NCI-H1105 (cell line): Measurements from ENCODE around the gene CUL9.
A peak's percentile ranks its signal among the peaks of the same experiment; 100 is the strongest.

Experiments used
- DNase-seq: peaks from one replicate; lab custom pipeline; 2025; lab: John Stamatoyannopoulos, UW

CUL9 gene

GRCh38 chr6:43173591-43174262, 8.3 kb upstream of the CUL9 start:
- no peak for DNase-seq

- peak; percentile 99 for DNase-seq
These were observed 7.5 kb upstream of the CUL9 start for GRCh38 chr6:43174263-43175112.

- DNase-seq: no peak
These were observed 6.1 kb upstream of the CUL9 start for GRCh38 chr6:43175676-43176422.

- DNase-seq: no peak
These were observed 5.6 kb upstream of the CUL9 start for GRCh38 chr6:43176423-43176786.

DNA sequence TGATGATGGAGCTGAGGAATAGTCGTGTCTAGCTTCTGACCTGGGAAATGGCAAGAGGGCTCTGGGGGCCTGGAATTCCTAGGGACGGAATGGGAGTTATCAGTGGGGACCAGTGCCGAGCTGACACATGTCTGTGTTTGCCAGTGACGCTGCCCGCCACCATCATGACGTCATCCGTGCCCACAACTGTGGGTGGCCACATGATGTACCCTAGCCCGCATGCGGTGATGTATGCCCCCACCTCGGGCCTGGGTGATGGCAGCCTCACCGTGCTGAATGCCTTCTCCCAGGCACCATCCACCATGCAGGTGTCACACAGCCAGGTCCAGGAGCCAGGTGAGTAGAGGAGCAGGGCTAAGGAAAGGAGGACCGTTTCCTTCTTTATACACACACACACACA, 3.8 kb upstream of the CUL9 start:
- no peak for DNase-seq

GRCh38 chr6:43178951-43179830, 2.8 kb upstream of the CUL9 start:
- no peak for DNase-seq

- no peak for DNase-seq
These were observed 1.9 kb upstream of the CUL9 start for GRCh38 chr6:43180058-43180457.

DNA sequence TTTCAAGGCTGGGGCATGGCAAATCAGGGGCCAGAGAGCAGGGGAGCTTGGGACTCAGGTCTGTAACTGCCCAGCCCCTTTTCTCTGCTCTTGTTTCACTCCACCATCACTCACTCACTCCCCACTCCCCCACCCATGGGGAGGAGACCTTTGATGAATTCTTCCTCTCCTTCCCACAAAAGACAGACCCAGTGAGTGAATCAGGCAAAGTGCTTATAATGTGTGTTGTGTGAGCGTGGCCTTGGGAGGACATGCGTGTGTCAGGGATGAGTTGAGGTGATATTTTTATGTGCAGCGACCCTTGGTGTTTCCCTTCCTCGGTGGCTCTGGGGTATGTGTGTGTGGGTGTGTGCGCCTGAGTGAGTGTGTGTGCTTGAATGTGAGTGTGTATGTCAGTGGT, 1.0 kb upstream of the CUL9 start:
- DNase-seq: no peak

DNA sequence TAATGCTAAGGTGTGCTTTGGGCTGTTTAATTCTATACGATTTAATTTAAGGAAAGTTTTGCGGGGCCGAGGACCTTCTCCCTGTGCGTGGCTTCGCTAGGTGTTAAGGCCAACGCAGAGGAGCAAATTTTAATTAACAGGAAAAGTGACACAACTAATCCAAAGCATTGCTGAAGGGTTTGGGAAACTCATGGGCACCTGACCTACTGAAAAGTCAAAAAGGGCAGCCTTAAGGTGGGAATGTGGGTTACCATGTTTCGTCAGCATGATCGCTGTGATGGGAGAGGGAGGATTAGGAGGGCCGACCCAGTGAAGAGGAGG, 415 bp upstream of the CUL9 start:
- no peak for DNase-seq

GRCh38 chr6:43183441-43183840, 1.4 kb downstream of the CUL9 start:
- no peak for DNase-seq

GRCh38 chr6:43184268-43184985, 2.4 kb downstream of the CUL9 start:
- no peak for DNase-seq

DNA sequence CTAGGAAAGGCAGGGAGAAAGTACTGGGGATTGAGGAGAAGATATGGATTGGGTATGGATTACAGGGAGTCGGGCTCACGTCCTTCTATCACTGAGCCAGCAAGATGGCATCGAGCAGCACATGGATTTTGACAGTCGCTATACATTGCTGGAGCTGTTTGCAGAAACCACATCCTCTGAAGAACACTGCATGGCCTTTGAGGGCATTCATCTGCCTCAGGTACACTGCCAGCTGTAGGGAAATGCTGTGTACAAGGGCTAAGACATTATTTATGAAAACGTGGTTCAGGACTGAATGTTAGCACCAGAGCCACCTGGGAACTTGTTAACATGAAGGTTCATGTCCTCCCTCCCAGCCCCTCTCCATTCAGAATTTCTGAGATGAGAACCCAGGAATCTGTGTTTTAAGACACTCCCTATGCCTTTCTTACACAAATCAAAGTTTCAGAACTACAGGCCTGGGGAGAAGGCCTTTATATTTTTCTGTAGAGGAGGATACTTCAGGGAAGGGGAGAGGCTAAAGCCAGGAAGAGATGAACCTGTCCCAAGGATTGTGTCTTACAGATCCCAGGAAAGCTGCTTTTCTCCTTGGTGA, 3.5 kb downstream of the CUL9 start:
- DNase-seq: no peak

DNA sequence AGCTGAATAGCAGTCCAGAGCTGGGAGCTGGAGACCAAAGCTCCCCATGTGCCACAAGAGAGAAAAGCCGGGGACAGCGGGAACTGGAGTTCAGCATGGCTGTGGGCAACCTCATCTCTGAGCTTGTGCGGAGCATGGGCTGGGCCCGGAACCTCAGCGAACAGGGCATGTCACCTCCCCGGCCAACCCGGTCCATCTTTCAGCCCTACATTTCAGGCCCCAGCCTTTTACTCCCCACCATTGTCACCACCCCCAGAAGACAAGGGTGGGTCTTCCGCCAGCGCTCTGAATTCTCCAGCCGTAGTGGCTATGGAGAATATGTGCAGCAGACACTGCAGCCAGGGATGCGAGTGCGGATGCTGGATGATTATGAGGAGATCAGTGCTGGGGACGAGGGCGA, 4.0 kb downstream of the CUL9 start:
- DNase-seq: no peak

DNA sequence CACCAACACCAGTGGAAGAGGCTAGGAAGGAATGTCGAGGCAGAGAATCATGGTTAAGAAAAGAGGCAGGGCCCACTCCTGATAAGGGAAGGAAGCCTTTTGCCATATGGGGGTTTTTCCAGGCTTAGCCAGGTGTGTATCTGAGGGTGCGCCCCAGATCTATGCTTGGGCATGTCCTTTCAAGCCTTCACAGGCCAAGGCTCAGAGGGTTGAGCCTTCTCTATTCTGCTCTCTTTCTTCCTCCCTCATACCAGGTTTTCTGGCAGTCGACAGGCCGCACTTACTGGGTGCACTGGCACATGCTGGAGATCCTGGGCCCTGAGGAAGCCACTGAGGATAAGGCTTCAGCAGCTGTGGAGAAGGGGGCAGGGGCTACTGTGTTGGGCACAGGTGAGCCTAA, 4.7 kb downstream of the CUL9 start:
- DNase-seq: no peak

- DNase-seq: no peak
These were observed 5.8 kb downstream of the CUL9 start for GRCh38 chr6:43187821-43188220.

DNA sequence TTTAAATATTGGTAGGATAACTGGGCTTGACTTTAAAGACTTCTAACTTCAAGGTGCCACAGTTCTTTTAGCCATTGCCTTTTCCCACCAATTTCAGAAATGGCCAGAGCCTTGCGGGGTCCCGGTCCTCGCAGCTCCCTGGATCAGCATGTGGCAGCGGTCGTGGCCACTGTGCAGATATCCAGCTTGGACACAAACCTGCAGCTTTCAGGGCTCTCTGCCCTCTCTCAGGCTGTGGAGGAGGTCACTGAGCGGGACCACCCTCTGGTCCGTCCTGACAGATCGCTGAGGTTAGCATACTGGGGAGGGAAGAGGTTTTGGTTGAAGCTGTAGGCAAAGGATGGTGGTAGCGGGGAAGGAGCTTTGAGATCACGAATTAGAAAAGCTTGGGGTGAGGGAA, 6.4 kb downstream of the CUL9 start:
- no peak for DNase-seq

DNA sequence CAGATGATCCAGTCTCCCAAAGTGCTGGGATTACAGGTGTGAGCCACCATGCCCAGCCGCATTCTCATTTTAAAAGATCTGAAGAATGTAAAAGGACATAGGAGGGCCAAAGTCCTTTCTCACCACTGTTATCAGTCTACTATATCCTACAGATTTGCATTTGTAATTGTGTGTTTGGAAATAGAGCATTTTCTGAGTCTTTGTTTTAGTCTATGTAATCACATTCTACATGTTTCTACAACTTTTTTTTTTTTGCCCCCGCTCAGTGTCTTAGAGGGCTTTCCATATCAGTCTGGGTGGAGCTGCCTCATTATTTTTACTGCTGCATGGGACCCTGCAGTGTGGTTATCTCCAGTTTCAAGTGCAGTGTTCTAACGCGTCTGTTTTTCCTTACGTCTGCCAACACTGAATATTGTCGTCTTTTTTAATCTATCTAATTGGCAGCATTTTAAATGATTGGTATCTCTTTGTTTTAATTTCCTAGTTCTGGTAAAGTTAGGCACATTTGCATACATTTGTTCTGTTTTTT, 7.8 kb downstream of the CUL9 start:
- DNase-seq: no peak

DNA sequence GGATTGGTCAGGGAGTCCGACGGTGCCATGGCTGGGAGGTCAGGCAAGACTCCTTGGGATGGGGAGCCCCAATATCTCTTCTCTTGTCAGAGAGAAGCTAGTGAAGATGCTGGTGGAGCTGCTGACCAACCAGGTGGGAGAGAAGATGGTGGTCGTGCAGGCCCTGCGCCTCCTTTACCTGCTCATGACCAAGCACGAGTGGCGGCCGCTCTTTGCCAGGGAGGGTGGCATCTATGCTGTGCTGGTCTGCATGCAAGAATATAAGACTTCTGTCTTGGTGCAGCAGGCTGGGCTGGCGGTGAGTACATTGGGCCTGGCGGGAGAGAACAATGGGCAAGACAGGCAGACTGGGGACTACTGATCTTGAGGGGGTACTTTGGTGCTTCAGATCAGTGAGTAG, 10.9 kb downstream of the CUL9 start:
- no peak for DNase-seq

DNA sequence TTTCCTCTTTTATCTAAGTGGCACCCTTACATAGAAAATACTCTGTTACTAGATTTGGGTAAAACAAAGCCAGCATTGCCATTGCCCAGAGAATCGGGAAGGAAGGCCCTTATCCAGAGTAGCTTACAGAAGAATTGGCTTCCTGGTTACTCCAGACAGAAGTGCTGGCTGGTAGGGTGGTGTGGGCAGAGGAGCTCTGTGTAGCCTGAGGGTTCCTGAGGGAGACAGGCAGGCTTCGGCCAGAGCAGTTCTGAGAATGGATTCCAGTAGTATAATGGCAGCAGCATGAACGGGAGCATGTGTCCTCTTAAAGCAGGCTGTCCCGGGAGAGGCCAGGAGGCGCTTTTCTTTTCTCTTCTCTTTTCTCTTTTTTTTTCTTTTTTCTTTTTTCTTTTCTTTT, 11.9 kb downstream of the CUL9 start:
- DNase-seq: no peak

GRCh38 chr6:43196337-43196736, 14.3 kb downstream of the CUL9 start:
- no peak for DNase-seq

DNA sequence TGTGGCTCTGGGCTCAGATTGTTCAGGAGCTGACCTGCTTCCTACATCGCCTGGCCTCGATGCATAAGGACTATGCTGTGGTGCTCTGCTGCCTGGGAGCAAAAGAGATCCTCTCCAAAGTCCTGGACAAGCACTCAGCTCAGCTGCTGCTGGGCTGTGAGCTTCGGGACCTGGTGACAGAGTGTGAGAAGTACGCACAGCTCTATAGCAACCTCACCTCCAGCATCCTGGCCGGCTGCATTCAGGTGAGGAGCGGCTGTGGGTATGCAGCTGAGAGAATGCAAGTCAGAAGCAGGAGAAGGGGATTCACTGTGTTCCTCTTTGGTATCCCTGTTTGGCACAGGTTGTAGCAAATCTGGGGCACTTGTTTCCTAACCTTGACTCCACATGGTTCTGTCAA, 17.9 kb downstream of the CUL9 start:
- no peak for DNase-seq
